HepG2 (cell line): Measurements from ENCODE around the gene CHID1. TPM values are rescaled to one million over a fixed set of nuclear protein-coding genes. Genes with fewer than 3 reads are reported as not detected.

Source experiments
- AHR ChIP-seq: IDR thresholded peaks from 2 replicates; pipeline ENCODE4 v1.6.1; 2018; ENCODE audit warnings: missing genetic modification reagents, missing compliant biosample characterization
- AKAP8 ChIP-seq: sonication (generic); formaldehyde crosslinking; IDR thresholded peaks from 2 replicates; pipeline ENCODE4 v1.5.1; 2020; ENCODE audit warnings: mild to moderate bottlenecking, missing genetic modification reagents
- CCDC6 ChIP-seq: sonication (generic); formaldehyde crosslinking; IDR thresholded peaks from 2 replicates; pipeline ENCODE4 v1.8.1; 2022; ENCODE audit warnings: mild to moderate bottlenecking, missing genetic modification reagents, moderate library complexity
- DRAP1 ChIP-seq: IDR thresholded peaks from 2 replicates; pipeline ENCODE4 v1.6.1; 2016; ENCODE audit warnings: missing genetic modification reagents, missing compliant biosample characterization
- IKZF4 ChIP-seq: sonication (generic); formaldehyde crosslinking; IDR thresholded peaks from 2 replicates; pipeline ENCODE4 v1.5.1; 2020; ENCODE audit warnings: borderline replicate concordance, mild to moderate bottlenecking, low read depth, missing genetic modification reagents; ENCODE audit errors: not compliant biosample characterization
- ISL2 ChIP-seq: sonication (generic); formaldehyde crosslinking; IDR thresholded peaks from 2 replicates; pipeline ENCODE4 v1.5.0; 2020; ENCODE audit warnings: missing genetic modification reagents
- KLF13 ChIP-seq: sonication (generic); formaldehyde crosslinking; IDR thresholded peaks from 2 replicates; pipeline ENCODE4 v1.4.0; 2020; ENCODE audit warnings: mild to moderate bottlenecking, missing genetic modification reagents
- MXD4 ChIP-seq: IDR thresholded peaks from 2 replicates; pipeline ENCODE4 v1.6.1; 2016; ENCODE audit warnings: mild to moderate bottlenecking, missing biosample characterization, missing genetic modification reagents
- NCOA2 ChIP-seq: sonication (generic); formaldehyde crosslinking; IDR thresholded peaks from 2 replicates; pipeline ENCODE4 v1.8.0; 2022; ENCODE audit warnings: inconsistent platforms
- NR0B2 ChIP-seq: sonication (generic); formaldehyde crosslinking; IDR thresholded peaks from 2 replicates; pipeline ENCODE4 v1.4.0; 2020; ENCODE audit warnings: mild to moderate bottlenecking, missing genetic modification reagents
- PHF21A ChIP-seq: sonication (generic); formaldehyde crosslinking; IDR thresholded peaks from 2 replicates; pipeline ENCODE4 v1.5.0; 2020; ENCODE audit warnings: mild to moderate bottlenecking, missing genetic modification reagents
- PHF8 ChIP-seq: sonication (generic); formaldehyde crosslinking; IDR thresholded peaks from 2 replicates; pipeline ENCODE4 v1.5.0; 2020; ENCODE audit warnings: missing genetic modification reagents
- SETDB1 ChIP-seq: sonication (generic); formaldehyde crosslinking; IDR thresholded peaks from 2 replicates; pipeline ENCODE4 v1.5.1; 2020; ENCODE audit warnings: missing genetic modification reagents, mild to moderate bottlenecking, borderline replicate concordance
- SOX5 ChIP-seq: IDR thresholded peaks from 2 replicates; pipeline ENCODE4 v1.6.1; 2016; ENCODE audit warnings: borderline replicate concordance
- SP5 ChIP-seq: IDR thresholded peaks from 2 replicates; pipeline ENCODE4 v1.6.1; 2016; ENCODE audit warnings: low read depth, borderline replicate concordance
- SPEN ChIP-seq: sonication (generic); formaldehyde crosslinking; IDR thresholded peaks from 2 replicates; pipeline ENCODE4 v1.5.1; 2020; ENCODE audit warnings: low read depth, mild to moderate bottlenecking, missing genetic modification reagents
- TBP ChIP-seq: sonication (generic); formaldehyde crosslinking; IDR thresholded peaks from 2 replicates; pipeline ENCODE4 v1.5.0; 2020; ENCODE audit warnings: missing genetic modification reagents
- TFE3 ChIP-seq: IDR thresholded peaks from 2 replicates; pipeline ENCODE4 v1.6.1; 2016
- U2AF2 ChIP-seq: fragments of 200-400 bp; formaldehyde crosslinking; IDR thresholded peaks from 2 replicates; pipeline ENCODE4 v1.6.1; 2017; ENCODE audit warnings: low read depth, mild to moderate bottlenecking, low read length
- ZMYM2 ChIP-seq: sonication (generic); formaldehyde crosslinking; IDR thresholded peaks from 2 replicates; pipeline ENCODE4 v1.8.0; 2022; ENCODE audit warnings: mild to moderate bottlenecking, missing genetic modification reagents
- ZMYM4 ChIP-seq: sonication (generic); formaldehyde crosslinking; IDR thresholded peaks from 2 replicates; pipeline ENCODE4 v1.8.1; 2023; ENCODE audit warnings: mild to moderate bottlenecking, missing genetic modification reagents
- ZNF18 ChIP-seq: sonication (generic); formaldehyde crosslinking; IDR thresholded peaks from 2 replicates; pipeline ENCODE4 v1.8.0; 2022; ENCODE audit warnings: mild to moderate bottlenecking, missing genetic modification reagents; ENCODE audit not compliant: insufficient replicate concordance
- ZNF253 ChIP-seq: sonication (generic); formaldehyde crosslinking; IDR thresholded peaks from 2 replicates; pipeline ENCODE4 v1.8.0; 2022; ENCODE audit warnings: mild to moderate bottlenecking, missing genetic modification reagents, borderline replicate concordance
- ZNF275 ChIP-seq: sonication (generic); formaldehyde crosslinking; IDR thresholded peaks from 2 replicates; pipeline ENCODE4 v1.8.0; 2022; ENCODE audit warnings: missing genetic modification reagents, mild to moderate bottlenecking, inconsistent platforms, borderline replicate concordance
- ZNF841 ChIP-seq: sonication (generic); formaldehyde crosslinking; IDR thresholded peaks from 2 replicates; pipeline ENCODE4 v1.8.1; 2023; ENCODE audit warnings: missing genetic modification reagents, borderline replicate concordance
- polyA plus RNA-seq, 8 experiments: library from polyadenylated mRNA; depleted of rRNA in 3 of 8; stranded (reverse) in 7 of 8; unstranded in 1 of 8; fragments of >200 nt; fragmentation: Illumina TruSeq in 4 of 8; extraction: Trizol in 4 of 8; gene quantifications; 2 replicates each; pipeline versions ENCODE4 v1.2.1 to v1.2.3, GENCODE V29; 2011 to 2016; ENCODE audit warnings: low read depth in 4 of 8, missing spikeins in 1 of 8, mixed read lengths in 1 of 8; ENCODE audit not compliant: insufficient read depth in 1 of 8
- total RNA-seq, 5 experiments: library from RNA; depleted of rRNA; stranded (reverse); fragments of >200 nt; fragmentation: Illumina TruSeq; extraction: Trizol; gene quantifications; 2 replicates each; pipeline ENCODE4 v1.2.3, GENCODE V29; 2016; ENCODE audit warnings: low read depth in 1 of 5

CHID1 gene
- total and polyA plus RNA-seq, 2 of the 13 experiments (the other 11 are each of a cell fraction or from before 2014, with no cell fraction given), result 65.1 to 93.6 TPM

GRCh38 chr11:827146-827896 lies 83.3 kb downstream of the CHID1 start (continued):
- TF ChIP-seq ZNF18, result peak; percentile 84
- TF ChIP-seq ZNF275 (CRISPR knock-in tag), result 0 out of 2 replicates have a peak, but pooled peaks have one; percentile 67
- peak; percentile 37; the same call in 1 of the 2 replicates for TF ChIP-seq AHR (CRISPR knock-in tag)
- TF ChIP-seq NCOA2, result no peak; the same call in 1 of the 2 replicates
- no peak for TF ChIP-seq ZNF841 (CRISPR knock-in tag)
- TF ChIP-seq ZNF253 (CRISPR knock-in tag), result peak; percentile 66; the same call in 1 of the 2 replicates
- peak; percentile 78; the same call in 1 of the 2 replicates for TF ChIP-seq NR0B2 (CRISPR knock-in tag)
- TF ChIP-seq TBP, result 0 out of 2 replicates have a peak, but pooled peaks have one; percentile 21
- peak; percentile 58; the same call in 1 of the 2 replicates for TF ChIP-seq PHF21A (CRISPR knock-in tag)
- no peak for TF ChIP-seq ZMYM2 (CRISPR knock-in tag)
- peak; percentile 90 for TF ChIP-seq AKAP8
- TF ChIP-seq SPEN (CRISPR knock-in tag), result peak; percentile 35; the same call in 1 of the 2 replicates
- TF ChIP-seq SOX5, result no peak
- TF ChIP-seq PHF8 (CRISPR knock-in tag), result peak; percentile 82
- 0 out of 2 replicates have a peak, but pooled peaks have one; percentile 26 for TF ChIP-seq TFE3 (CRISPR knock-in tag)
- no peak for TF ChIP-seq DRAP1 (CRISPR knock-in tag)
- no peak for TF ChIP-seq IKZF4 (CRISPR knock-in tag)
- TF ChIP-seq U2AF2, result no peak
- no peak for TF ChIP-seq CCDC6 (CRISPR knock-in tag)
- TF ChIP-seq KLF13, result peak; percentile 25; the same call in 1 of the 2 replicates
- TF ChIP-seq SP5 (CRISPR knock-in tag), result peak; percentile 82
- peak; percentile 63; the same call in 1 of the 2 replicates for TF ChIP-seq MXD4 (CRISPR knock-in tag)
- no peak for TF ChIP-seq SETDB1 (CRISPR knock-in tag)
- TF ChIP-seq ZMYM4 (CRISPR knock-in tag), result peak; percentile 62; the same call in 1 of the 2 replicates
- 0 out of 2 replicates have a peak, but pooled peaks have one; percentile 26 for TF ChIP-seq ISL2 (CRISPR knock-in tag)
